HG03139 (cell line): ENCODE data around the gene MOB3B.

ENCODE experiments used
- ATAC-seq: cut with Tn5 transposase; IDR thresholded peaks from one replicate; pipeline ENCODE4 v1.9.1; 2021; ENCODE audit not compliant: unreplicated experiment

MOB3B gene

DNA sequence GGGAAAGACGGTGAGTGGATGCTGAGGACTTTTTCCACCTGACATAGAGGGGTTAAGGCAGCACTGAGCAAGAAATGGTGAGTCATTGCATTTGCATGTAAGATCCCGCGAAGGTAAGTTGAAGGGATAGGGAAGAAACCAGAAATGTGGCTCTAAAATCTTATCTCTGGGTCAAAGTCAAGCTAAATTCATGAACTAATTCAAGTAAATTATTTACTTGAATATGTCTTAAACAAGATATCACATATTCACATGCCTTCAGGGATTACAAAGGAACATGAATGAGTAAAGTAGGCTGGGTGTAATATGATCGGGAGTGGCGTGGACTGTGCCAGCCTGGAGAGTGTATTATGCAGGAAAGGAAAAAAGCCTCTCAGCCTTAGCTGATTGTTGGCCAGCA is 158.2 kb downstream of the MOB3B start:
- ATAC-seq, result no peak

DNA sequence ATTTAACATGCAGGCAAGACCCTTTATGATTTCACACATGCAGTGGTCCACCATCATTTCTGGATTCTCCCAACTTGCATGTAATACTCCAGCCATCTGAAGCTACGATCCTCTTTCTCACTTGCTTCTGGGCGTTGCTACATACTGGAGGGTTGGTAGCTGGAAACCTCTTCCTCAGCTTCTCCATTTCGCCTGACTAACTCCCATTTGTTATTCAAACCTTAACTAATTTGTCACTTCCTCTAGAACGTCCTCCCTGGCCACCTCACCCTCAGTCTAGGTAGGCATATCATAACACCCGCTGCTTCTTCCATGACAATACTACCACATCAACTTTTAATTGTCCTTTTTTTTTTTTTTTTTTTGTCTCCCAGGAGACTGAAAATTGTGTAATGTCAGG is 160.0 kb downstream of the MOB3B start:
- no peak for ATAC-seq

DNA sequence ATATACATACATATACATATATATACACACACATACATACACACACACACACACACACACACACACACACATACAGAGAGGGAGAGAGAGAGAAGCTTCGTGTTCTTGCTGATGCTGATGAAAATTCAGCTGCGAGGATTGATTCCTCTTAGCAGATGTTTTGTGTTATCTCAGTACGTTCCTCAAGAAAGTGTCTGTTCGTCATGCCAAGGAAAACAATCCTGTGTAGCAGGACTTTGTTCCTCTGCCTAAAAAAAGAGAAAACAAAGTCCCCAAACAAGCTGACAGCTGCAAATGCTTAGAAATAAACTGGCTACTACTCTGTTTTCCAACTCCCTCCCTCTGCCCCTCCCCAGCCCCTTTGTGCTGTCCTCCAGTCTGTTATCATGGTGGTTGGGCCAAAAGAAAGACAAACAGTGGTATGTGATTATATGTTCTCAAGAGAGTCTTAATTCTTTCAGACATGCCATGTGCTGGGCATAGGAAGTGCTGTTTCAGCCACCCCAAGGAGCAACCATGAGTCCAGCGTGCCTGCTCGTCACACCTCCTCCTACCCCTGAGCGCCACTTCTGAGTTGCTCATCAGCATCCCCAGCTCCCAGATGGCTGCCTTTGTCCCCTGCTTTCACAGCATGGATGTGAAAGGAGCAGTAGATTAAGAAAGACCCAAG is 161.2 kb downstream of the MOB3B start:
- no peak for ATAC-seq

DNA sequence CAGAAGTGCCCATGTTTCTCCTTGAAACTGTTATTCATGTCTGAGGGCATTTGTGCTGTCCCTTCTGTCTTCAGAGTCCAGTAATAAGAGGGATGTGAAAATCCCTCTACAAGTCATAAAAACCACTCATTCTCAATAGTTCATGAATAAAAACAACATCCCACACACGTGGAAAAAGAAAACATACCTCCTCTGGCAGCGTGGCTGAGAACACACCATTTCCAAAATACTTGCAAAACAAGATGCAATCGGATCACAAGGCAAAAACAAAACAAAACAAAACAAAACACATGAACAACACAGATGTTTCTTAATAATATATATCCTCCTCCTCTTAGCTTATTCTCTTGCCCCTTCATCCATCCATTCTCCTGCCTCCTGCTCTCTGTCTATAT is 161.7 kb downstream of the MOB3B start:
- no peak for ATAC-seq

DNA sequence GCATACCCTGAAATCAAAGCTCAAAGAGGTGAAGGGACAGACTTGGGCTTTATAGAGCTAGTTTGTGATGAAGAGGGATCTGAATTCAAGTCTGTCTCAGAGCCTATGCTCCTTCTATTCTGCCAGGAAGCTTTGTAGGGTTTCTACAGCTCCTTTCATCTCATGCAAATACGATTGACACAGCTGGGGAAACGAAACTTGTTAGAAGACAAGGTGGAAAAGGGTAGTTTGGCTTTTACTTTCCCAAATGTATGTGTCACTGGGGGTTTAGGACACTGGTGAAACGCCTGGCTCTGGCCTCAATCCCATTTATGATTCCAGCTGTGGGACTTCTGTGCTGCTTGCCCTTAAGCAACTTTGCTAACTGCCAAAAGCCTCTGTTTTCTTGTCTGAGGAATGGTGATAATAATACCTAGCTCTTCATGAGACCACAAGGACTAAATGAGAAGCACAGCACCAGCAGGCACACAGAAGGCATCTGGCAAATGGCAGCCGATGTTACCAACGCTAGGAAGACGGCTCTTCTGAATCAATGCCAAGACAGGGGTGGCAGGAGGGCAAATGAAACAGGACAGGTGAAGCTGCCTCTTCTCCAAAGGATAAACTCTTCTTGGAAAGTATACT is 162.3 kb downstream of the MOB3B start:
- ATAC-seq, result peak; percentile 54

DNA sequence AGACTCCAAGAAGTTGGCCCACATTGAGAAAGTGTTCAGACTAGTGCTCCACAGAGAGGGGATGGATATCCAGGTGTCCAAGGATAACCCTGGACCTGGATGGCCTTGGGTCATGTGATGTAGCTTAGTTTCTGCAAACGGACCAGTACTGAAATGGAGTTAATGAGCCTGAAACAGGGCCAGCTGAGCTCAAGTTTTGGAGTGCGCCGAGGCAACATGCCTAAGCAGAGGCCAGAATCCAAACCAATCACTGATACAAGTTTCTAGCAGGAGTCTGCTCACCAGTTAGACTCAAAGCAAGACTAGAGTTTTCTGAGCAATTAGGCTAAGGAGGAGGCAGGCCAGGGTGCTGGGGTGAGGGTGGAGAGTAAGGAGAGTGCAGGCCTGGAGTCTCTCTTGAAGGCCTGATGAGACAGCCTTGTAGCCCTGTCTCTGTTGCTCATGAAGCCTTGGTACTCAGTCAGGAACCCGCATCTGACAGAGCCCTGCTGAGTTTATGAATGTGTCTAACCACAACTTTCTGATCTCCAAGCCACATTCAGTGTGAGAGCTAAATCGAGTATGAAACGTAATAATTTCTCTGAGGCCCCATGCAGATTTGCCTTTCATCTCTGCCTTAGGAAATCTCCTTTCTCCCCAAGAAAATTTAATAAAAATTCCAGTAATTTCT is 163.8 kb downstream of the MOB3B start:
- ATAC-seq, result peak; percentile 81

DNA sequence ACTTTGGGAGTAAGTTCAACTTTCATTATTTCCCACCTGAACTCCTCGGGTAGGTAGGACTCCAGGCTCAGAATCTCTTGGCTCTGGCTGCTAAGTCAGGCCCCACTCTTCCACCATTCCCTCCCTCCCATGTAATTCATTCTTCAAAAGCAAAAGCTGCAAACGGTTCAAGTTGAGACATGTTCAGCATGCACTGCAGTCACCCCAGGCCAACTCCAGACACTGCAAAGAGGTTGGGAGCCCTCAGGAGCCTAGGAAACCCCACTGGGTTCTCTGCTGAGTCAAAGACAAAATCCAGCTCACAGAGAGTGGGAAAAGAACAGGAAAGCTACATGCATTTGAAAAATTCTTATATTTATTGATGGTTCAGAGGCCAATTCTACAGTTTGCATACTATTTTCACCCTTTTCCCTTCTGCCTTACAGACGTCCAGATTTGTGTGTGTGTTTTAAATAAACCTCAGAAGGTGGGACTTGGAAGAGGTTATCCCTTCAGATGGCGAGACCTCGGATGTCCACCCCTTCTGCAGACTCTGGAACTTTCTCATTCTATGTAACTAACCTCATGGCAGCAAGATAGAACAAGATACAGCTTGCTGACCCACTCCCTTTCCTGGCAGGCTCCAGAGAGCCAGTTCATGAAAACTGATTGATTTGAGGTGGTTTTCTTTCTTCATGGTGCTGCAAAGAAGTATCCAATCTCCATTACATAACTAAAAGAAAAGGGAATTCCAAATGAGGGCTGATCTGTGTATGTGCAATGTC is 167.0 kb downstream of the MOB3B start:
- no peak for ATAC-seq

DNA sequence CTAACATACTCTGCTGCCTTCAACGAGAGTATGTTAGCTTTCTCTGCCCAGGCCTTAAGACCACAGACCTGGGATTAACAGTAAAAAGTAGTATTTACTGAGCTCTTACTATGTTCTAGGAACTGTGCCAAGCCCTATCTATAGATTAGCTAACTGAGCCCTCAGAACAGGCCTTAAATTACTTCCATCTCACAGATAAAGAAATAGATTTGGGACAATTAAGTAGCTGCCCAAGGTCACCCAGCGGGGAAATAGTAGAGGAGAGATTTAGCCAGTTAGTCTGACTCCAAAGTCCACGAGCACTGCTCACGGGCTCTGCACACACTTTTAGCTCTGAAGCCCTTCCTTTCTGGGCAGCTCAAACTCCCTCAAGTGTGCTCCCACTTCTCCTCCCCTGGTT is 168.1 kb downstream of the MOB3B start:
- no peak for ATAC-seq

DNA sequence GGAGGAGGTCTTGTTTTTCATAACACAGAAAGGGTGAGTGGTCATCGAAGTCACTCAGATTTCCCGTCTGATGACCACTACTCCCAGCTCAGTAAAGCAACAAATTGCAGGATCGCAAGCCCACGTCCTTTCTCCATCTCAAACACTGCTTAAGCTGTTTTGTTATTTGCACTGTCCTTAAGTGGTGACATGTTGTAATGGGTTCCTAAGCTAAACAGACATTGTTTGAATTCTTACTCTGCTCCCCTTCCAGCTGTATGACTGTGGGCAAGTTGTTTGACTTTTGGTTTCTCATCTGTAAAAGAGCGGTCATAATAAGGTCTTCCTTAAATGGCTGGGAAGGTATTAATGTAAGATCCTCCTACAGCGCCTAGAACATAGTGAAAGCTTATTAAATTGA is 169.9 kb downstream of the MOB3B start:
- ATAC-seq, result no peak

DNA sequence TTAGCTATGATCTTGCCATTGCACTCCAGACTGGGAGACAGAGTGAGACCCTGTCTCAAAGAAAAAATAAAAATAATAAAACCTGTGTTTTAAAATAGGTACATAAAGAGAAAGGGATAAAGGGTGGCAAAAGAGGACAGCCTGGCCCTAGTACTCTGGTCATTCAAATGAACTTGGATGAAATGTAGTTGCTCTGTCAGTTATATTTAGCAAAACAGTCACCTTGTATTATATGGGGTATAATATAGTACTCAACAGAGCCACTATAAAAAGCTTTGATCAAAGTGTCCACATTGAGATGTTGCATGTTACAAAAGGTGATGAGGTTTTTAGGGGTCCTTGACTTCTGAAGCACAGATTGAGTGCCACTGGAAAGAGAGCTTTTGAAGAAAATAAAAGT is 171.6 kb downstream of the MOB3B start:
- no peak for ATAC-seq

DNA sequence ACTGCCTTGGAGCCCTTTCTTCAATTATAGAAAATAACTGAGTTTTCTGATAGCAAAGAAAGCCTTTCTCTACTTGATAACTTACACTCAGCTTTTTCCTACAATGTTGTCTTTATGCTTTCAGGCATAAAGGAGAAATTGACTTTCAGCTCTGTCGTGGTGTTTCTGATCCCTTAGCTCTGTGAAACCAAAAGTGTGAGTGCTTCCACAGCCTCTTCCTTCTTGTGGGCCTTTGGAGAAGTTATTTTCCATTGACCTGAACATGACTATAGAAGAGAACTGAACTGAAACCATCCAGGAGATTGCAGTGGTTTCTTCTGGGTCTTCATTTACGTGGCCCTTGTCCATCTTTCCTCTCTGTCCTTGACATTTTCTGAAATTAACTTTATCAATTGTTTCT is 173.2 kb downstream of the MOB3B start:
- ATAC-seq, result no peak

DNA sequence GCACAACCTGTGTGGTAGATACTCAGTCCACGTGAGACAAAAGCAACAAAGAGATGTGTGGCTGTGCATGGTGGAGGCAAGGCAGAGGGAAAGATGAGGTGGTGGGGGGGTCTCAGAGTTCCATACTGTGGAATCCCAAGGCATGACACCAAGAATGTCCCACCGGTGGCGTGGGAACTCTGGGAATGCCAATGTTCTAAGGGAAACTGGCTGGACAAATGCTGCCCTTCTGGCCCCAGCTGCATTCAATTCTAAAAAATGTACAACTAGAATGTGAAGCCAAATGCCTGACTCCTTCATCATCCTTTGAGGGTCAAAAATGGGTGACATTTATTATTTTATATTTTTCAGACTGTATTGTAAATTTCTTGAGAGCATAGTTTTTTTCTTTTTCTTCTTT is 174.4 kb downstream of the MOB3B start:
- no peak for ATAC-seq

DNA sequence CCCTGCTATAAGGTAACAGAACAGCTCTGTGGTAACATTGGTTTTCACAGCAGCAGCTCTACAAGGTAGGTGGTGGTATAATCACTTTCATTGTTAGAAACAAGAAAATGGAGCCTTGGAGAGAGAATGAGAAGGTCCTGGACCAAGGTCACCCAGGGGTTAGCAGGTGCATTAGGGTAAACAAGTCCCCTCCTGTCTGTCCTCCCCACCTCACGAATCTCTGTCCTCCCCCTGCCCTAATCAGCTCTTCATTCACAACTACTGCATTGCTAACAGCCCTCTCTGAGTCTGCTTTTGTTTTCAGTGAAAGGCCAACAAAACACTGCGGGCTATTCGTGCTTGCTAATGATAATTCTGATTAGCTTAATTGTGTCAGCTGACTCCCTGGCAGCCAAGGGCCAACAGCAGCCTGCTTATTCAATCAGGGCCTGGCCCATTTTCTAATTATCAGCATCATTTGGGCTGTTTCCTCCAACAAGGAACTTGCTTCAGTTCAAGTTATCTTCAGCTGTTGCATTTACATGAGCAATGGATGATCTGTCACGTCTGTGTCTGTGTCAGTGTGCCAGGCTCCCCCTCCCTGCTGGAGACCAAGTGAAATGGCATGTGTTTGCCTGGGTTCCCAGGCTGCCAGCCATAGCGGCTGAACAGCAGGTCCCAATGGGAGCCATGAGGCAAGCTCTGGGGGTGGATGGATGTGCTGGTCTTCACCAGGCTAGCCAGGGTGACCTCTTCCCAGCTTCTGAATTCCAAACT is 176.0 kb downstream of the MOB3B start:
- ATAC-seq, result peak; percentile 72

DNA sequence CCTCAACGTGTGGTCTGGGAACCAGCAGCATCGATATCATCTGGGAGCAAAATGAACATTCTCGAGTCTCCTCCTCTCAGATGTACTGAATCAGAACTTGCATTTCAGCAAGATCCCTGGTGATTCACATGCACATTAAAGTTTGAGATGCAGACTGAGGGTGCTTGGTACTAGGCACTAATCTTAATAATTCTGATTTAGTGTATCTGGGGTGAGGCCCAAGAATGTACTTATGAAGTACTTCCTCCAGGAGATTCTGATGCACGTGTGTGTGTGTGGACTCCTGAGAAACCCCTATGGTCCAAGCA is 176.5 kb downstream of the MOB3B start:
- ATAC-seq, result no peak

DNA sequence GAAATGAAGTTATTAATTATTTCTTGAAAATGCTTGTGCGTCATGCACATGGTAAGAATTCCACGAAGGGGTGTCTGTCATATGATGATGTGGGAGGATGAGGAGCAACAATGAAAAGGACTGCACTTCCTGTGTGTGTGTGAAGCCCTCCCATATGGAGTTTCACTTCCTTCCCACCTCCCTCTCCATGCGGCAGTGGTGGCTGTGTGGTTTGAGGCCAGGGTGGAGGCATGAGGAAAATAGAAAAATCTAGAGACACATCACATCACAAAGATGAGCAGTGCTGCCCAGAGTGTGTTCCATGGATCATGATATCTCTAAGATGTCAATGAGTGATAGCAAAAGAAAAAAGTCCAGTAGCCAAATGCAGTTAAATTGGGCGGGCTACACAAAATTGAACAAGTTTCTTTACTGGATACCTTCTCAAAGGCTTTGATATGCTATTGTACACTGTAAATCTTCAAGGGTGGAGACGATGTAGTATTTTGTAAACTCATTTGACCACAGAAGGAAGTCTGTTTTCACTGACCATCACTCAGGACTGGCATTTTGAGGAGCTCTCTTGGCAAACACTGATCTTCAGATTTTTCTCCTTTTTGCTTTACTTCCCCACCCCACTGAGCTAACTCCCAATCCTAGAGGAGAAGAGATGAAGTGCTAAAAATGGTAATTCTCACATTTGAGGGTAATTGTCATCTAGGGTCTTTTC is 177.0 kb downstream of the MOB3B start:
- peak; percentile 39 for ATAC-seq

DNA sequence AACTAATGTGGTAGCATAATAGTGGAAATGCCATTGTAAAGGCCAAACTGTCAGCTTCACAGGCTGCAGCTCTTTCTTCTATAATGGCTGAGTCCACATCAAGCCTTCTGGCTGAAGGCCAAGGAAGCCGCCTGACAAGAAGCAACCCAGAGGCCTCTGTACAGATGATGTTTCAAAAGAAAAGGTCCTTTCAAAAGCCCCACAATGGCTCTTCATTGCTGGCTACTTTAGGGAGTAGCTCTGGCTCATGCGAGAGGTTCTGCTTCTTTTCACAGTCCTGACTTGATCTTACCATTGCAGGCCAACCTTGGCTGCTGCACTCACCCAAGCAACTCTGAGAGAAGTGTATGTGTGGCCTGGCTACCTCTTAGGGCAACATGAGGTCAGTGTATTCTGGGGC is 178.2 kb downstream of the MOB3B start:
- ATAC-seq, result no peak

DNA sequence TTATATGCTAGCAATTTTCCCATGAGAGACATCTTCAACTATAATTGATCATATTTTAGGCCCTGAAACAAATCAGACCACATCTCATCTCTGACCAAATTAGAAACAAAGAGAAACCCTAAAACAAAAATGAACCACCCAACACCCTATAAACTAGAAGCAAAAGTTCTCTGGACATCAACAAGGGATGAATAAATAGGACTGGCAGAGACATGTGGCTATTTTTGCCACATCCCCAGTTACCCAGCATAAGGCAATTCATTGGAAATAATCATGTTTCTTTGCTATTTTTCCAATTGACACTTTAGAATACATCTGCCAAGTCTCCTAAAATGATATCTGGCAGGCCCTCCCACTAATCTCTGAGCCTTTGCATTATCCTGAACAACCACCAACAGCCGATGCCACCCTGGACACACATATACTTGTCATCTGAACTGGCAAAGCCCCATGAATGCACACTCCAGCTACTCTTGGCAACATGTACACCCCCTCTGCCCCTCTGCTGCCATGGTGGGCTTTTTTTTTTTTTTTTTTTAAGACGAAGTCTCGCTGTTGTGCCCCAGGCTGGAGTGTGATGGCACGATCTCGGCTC is 179.1 kb downstream of the MOB3B start:
- ATAC-seq, result no peak

DNA sequence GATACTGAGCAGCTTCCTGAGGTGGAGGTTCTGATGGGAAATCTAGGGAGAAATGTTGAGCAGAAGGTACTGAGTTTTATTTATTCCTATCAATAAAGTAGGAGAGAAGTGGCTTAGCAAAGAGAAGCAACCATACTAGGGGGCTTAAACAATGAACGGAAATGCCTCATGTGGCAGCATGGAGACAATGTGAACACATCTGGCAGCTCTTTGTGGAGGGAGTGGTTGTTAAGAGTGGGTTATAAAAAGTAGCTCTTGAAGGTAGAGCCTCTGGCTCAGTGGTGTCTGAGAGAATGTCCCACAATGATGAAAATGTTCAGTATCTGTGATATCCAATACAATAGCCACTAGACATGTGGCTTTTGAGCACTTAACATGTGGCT is 179.9 kb downstream of the MOB3B start:
- no peak for ATAC-seq

DNA sequence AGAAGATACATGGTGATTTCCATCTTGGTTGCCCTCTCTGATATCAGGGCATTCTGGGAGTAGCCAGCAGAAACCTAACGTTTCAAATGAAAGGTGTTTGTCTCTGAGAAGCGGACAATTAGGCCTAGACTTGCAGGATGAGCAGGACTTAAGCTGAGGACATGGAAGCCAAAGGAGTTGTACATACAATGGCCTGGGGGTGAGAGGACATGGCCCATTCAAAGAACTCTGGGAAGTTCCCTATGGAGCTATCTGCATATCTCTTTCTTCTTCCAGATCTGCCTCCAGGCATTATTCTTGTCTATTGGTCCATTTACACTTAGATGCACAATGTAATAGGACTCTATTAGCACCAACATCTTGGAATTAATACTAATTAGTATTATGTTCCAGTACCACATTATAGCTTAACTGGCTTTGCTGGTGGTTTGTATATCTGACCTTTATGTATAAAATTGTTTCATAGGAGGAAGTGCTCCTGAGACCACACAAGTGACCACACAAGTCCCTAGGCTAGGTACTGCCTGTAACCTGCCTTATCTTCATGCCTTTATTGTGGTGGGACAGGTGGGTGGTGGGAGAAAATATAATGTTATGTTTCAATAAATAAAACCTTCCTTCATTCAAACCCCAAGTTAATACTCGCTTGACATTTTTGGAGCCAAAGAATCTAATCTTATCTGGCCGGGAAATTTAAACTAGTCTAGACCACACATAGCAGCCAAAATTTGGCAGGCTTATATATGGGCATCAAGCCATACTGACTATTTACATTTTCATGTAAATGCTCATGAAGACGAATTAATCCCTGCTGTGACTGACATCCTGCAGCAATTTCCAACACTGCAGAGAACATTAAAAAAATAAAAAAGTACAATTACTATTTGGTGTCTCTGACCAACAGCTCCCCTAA is 180.6 kb downstream of the MOB3B start:
- no peak for ATAC-seq
